ENCODE measurements around the gene PLEKHH2.

Gene PLEKHH2

GRCh38 chr2:43738257-43738656 is 101.2 kb downstream of the PLEKHH2 start:
- TF ChIP-seq, protein P1, sequence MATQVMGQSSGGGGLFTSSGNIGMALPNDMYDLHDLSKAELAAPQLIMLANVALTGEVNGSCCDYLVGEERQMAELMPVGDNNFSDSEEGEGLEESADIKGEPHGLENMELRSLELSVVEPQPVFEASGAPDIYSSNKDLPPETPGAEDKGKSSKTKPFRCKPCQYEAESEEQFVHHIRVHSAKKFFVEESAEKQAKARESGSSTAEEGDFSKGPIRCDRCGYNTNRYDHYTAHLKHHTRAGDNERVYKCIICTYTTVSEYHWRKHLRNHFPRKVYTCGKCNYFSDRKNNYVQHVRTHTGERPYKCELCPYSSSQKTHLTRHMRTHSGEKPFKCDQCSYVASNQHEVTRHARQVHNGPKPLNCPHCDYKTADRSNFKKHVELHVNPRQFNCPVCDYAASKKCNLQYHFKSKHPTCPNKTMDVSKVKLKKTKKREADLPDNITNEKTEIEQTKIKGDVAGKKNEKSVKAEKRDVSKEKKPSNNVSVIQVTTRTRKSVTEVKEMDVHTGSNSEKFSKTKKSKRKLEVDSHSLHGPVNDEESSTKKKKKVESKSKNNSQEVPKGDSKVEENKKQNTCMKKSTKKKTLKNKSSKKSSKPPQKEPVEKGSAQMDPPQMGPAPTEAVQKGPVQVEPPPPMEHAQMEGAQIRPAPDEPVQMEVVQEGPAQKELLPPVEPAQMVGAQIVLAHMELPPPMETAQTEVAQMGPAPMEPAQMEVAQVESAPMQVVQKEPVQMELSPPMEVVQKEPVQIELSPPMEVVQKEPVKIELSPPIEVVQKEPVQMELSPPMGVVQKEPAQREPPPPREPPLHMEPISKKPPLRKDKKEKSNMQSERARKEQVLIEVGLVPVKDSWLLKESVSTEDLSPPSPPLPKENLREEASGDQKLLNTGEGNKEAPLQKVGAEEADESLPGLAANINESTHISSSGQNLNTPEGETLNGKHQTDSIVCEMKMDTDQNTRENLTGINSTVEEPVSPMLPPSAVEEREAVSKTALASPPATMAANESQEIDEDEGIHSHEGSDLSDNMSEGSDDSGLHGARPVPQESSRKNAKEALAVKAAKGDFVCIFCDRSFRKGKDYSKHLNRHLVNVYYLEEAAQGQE (IDR thresholded peaks at IDR 0.05; ENCODE audit: insufficient read depth in 1 of 2, low read depth in 2 of 2, low read length in 2 of 2): no peak
- no peak for TF ChIP-seq FOXP2 (optimal IDR thresholded peaks at IDR 0.05; ENCODE audit: borderline replicate concordance, extremely low read depth, extremely low read length, insufficient read depth)
- TF ChIP-seq TAF1 (IDR thresholded peaks at IDR 0.05; ENCODE audit: borderline replicate concordance, insufficient read depth, low read length): no peak
- no peak for TF ChIP-seq SIN3A (IDR thresholded peaks at IDR 0.05; ENCODE audit: borderline replicate concordance, insufficient read depth, low read length)
- no peak for TF ChIP-seq POLR2AphosphoS5 (IDR thresholded peaks at IDR 0.05; ENCODE audit: low read depth, low read length)

GRCh38 chr2:43743706-43744105 is 106.6 kb downstream of the PLEKHH2 start:
- no peak for TF ChIP-seq FOXP2 (optimal IDR thresholded peaks at IDR 0.05; ENCODE audit: borderline replicate concordance, extremely low read depth, extremely low read length, insufficient read depth)
- TF ChIP-seq SIN3A (IDR thresholded peaks at IDR 0.05; ENCODE audit: borderline replicate concordance, insufficient read depth, low read length): no peak
- TF ChIP-seq POLR2AphosphoS5 (IDR thresholded peaks at IDR 0.05; ENCODE audit: low read depth, low read length): no peak
- TF ChIP-seq TAF1 (IDR thresholded peaks at IDR 0.05; ENCODE audit: borderline replicate concordance, insufficient read depth, low read length): no peak
- TF ChIP-seq, protein P1 (IDR thresholded peaks at IDR 0.05; ENCODE audit: insufficient read depth in 1 of 2, low read depth in 2 of 2, low read length in 2 of 2): no peak

DNA sequence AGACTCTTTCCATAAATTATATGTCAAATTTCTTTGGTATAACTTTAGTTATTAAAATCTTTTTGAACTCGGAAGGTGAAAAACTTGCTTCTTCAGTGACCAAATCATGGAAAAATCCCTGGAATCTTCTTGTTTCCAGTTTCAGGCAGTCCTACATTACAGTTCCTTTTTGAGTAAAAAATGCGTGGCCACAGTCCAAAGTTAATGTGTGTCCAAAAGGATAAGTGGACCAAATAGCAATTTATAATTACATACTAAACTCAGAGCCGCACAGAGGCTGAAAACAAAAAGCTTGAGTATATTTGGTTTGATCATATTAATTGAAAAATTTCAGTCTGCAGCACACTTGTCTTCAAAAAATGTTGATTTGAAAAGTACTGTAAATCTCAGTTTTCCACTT is 108.4 kb downstream of the PLEKHH2 start:
- TF ChIP-seq, protein P1 (IDR thresholded peaks at IDR 0.05; ENCODE audit: insufficient read depth in 1 of 2, low read depth in 2 of 2, low read length in 2 of 2): no peak
- no peak for TF ChIP-seq SIN3A (IDR thresholded peaks at IDR 0.05; ENCODE audit: borderline replicate concordance, insufficient read depth, low read length)
- TF ChIP-seq FOXP2 (optimal IDR thresholded peaks at IDR 0.05; ENCODE audit: borderline replicate concordance, extremely low read depth, extremely low read length, insufficient read depth): no peak
- no peak for TF ChIP-seq TAF1 (IDR thresholded peaks at IDR 0.05; ENCODE audit: borderline replicate concordance, insufficient read depth, low read length)
- no peak for TF ChIP-seq POLR2AphosphoS5 (IDR thresholded peaks at IDR 0.05; ENCODE audit: low read depth, low read length)

GRCh38 chr2:43748333-43748732 is 111.3 kb downstream of the PLEKHH2 start:
- no peak for TF ChIP-seq FOXP2 (optimal IDR thresholded peaks at IDR 0.05; ENCODE audit: borderline replicate concordance, extremely low read depth, extremely low read length, insufficient read depth)
- no peak for TF ChIP-seq TAF1 (IDR thresholded peaks at IDR 0.05; ENCODE audit: borderline replicate concordance, insufficient read depth, low read length)
- TF ChIP-seq, protein P1 (IDR thresholded peaks at IDR 0.05; ENCODE audit: insufficient read depth in 1 of 2, low read depth in 2 of 2, low read length in 2 of 2): no peak
- no peak for TF ChIP-seq SIN3A (IDR thresholded peaks at IDR 0.05; ENCODE audit: borderline replicate concordance, insufficient read depth, low read length)
- no peak for TF ChIP-seq POLR2AphosphoS5 (IDR thresholded peaks at IDR 0.05; ENCODE audit: low read depth, low read length)

GRCh38 chr2:43749583-43749982 is 112.5 kb downstream of the PLEKHH2 start:
- TF ChIP-seq TAF1 (IDR thresholded peaks at IDR 0.05; ENCODE audit: borderline replicate concordance, insufficient read depth, low read length): no peak
- TF ChIP-seq SIN3A (IDR thresholded peaks at IDR 0.05; ENCODE audit: borderline replicate concordance, insufficient read depth, low read length): no peak
- TF ChIP-seq FOXP2 (optimal IDR thresholded peaks at IDR 0.05; ENCODE audit: borderline replicate concordance, extremely low read depth, extremely low read length, insufficient read depth): no peak

Measured in PFSK-1 (cell line).